Measurements from ENCODE around the gene SLC1A3.

Gene SLC1A3

GRCh38 chr5:36722900-36723299, 116.5 kb downstream of the SLC1A3 start:
- DNase-seq = no peak

- DNase-seq = no peak
Measured at GRCh38 chr5:36723912-36724311, 117.5 kb downstream of the SLC1A3 start.

GRCh38 chr5:36724467-36725332, 118.3 kb downstream of the SLC1A3 start:
- DNase-seq = peak; percentile 45 to 80

GRCh38 chr5:36726317-36726716, 119.9 kb downstream of the SLC1A3 start:
- DNase-seq = no peak

- no peak for DNase-seq
Measured at GRCh38 chr5:36726767-36727166, 120.4 kb downstream of the SLC1A3 start.

GRCh38 chr5:36728697-36729543, 122.5 kb downstream of the SLC1A3 start:
- peak; percentile 72 to 90 for DNase-seq

GRCh38 chr5:36730537-36731216, 124.3 kb downstream of the SLC1A3 start:
- DNase-seq = no peak

- DNase-seq = no peak
Measured at GRCh38 chr5:36733183-36733582, 126.8 kb downstream of the SLC1A3 start.

- DNase-seq = no peak
Measured at GRCh38 chr5:36734422-36734821, 128.0 kb downstream of the SLC1A3 start.

GRCh38 chr5:36735891-36736290, 129.5 kb downstream of the SLC1A3 start:
- DNase-seq = no peak

Measured in NCI-H446 (cell line).